ENCODE results near the gene QRFP.

DNA sequence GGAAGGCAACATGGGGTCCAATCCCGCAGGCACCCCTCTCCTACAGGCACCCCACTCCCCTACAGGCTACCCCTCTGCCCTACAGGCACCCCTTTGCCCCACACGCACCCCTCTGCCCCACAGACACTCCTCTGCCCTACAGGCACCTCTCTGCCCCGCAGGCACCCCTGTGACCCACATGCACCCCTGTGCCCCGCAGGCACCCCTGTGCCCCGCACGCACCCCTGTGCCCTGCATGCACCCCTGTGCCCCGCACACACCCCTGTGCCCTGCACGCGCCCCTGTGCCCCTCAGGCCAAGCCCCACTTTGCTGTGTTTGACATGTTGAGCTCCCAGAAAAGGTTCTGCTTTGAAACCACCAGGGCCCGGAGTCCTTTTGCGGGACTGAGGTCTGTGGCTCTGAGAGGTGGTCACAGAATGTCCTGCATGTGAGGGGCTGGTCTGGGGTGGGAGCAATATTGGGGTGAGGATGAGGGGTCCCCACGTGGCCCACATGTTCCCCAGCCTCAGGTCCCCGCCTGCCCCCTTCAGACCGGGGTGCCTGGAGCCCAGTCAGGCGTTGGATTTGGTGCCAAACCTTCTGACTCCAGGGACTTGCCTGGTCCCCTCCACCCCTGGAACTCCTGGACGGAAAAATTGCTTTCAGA, 616 bp upstream of the QRFP start:
- TF ChIP-seq, protein P1, sequence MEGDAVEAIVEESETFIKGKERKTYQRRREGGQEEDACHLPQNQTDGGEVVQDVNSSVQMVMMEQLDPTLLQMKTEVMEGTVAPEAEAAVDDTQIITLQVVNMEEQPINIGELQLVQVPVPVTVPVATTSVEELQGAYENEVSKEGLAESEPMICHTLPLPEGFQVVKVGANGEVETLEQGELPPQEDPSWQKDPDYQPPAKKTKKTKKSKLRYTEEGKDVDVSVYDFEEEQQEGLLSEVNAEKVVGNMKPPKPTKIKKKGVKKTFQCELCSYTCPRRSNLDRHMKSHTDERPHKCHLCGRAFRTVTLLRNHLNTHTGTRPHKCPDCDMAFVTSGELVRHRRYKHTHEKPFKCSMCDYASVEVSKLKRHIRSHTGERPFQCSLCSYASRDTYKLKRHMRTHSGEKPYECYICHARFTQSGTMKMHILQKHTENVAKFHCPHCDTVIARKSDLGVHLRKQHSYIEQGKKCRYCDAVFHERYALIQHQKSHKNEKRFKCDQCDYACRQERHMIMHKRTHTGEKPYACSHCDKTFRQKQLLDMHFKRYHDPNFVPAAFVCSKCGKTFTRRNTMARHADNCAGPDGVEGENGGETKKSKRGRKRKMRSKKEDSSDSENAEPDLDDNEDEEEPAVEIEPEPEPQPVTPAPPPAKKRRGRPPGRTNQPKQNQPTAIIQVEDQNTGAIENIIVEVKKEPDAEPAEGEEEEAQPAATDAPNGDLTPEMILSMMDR (IDR thresholded peaks at IDR 0.05): no peak
- TF ChIP-seq POLR2A (IDR thresholded peaks at IDR 0.05): no peak

Data from right lobe of liver (tissue), 4 donors.